Esophagus squamous epithelium (tissue), 5 donors: ENCODE data around the gene PITPNB. TPM values are rescaled to one million over a fixed set of nuclear protein-coding genes. Genes with fewer than 3 reads are reported as not detected.

Experiments used
- DNase-seq: peaks from one replicate; lab custom pipeline; 2025; lab: John Stamatoyannopoulos, UW
- H3K27ac ChIP-seq, 4 donors: fragments of 200-600 bp; sonication (generic); one replicate each; pipeline ENCODE4 v1.5.1; 2016 to 2019; ENCODE audit warnings: mild to moderate bottlenecking in 1 of 4
- H3K27me3 ChIP-seq, 4 donors: fragments of 200-600 bp; sonication (generic); 1 replicate in 3 of 4; 2 replicates in 1 of 4; pipeline versions ENCODE4 v1.5.1 to v1.6.0; 2017 to 2021; ENCODE audit warnings: antibody characterized with exemption in 1 of 4
- H3K36me3 ChIP-seq, 3 donors: fragments of 200-600 bp; sonication (generic); one replicate each; pipeline ENCODE4 v1.5.1; 2016 to 2019
- H3K4me1 ChIP-seq, 3 donors: fragments of 200-600 bp; sonication (generic); one replicate each; pipeline ENCODE4 v1.5.1; 2017 to 2019
- H3K4me3 ChIP-seq, 4 donors: fragments of 200-600 bp; sonication (generic); 1 replicate in 3 of 4; 2 replicates in 1 of 4; pipeline ENCODE4 v1.5.1; 2016 to 2019; ENCODE audit warnings: mild to moderate bottlenecking in 2 of 4, moderate library complexity in 1 of 4
- H3K9me3 ChIP-seq, 3 donors: fragments of 200-600 bp; sonication (generic); one replicate each; pipeline ENCODE4 v1.5.1; 2016 to 2019
- CTCF ChIP-seq, 6 experiments: fragments of 450-650 bp in 4 of 6; fragments of 200-600 bp in 2 of 6; sonication (generic) in 2 of 6; IDR thresholded peaks; one replicate each; pipeline ENCODE4 v1.5.1; 2016 to 2019; ENCODE audit warnings: antibody characterized with exemption in 6 of 6, mild to moderate bottlenecking in 4 of 6, moderate library complexity in 4 of 6
- POLR2A ChIP-seq, 4 donors: fragments of 450-650 bp; IDR thresholded peaks; one replicate each; pipeline ENCODE4 v1.6.1; 2017; ENCODE audit warnings: antibody characterized with exemption in 4 of 4, mild to moderate bottlenecking in 4 of 4, moderate library complexity in 3 of 4
- WGBS, 2 donors: methylation state at CpG; one replicate each; pipeline ENCODE4 v1.1.5; 2018; 5-methylcytosine and 5-hydroxymethylcytosine counted together
- intact Hi-C: fragments of 100-400 bp; cut with DNase I; formaldehyde crosslinking; loops from one replicate; pipeline ENCODE4 v1.15.0; 2022
- small RNA-seq, 4 donors: library from RNA; depleted of rRNA; stranded (forward); fragments of <200 nt; gene quantifications; one replicate each; pipeline ENCODE3, GENCODE V24; 2016
- total RNA-seq, 4 donors: library from RNA; depleted of rRNA; stranded (reverse); fragments of >200 nt; gene quantifications; one replicate each; pipeline ENCODE4 v1.1.0, GENCODE V29; 2016
- donor health status: DM: yes; HTN: yes; CAD: no.

PITPNB gene
- total RNA-seq, 4 donors from 2014 or later = 26.4 to 68.9 (median 46.4) TPM

GRCh38 chr22:27804470-27805297, 114.4 kb downstream of the PITPNB start:
- Histone ChIP-seq H3K4me3 (no peak overlapping the region), H3K4me1 (peaks cover 14 to 45% (median 20%) of the 10 kb centered on the region in 3 donors), H3K27ac (no peak overlapping the region), H3K9me3 (no peaks in the 10 kb centered on the region), H3K36me3 (no peaks in the 10 kb centered on the region), H3K27me3 (peaks cover 0 to 14% (median 0%) of the 10 kb centered on the region in 4 donors)
- TF ChIP-seq POLR2A (IDR thresholded peaks at IDR 0.05) (no peak), CTCF (IDR thresholded peaks at IDR 0.05) (peak in 5 of 6 experiments; percentile 45 to 74 (median 62))
- WGBS, 2 donors = 35 to 43% methylated on average over 18 to 26 of the region's 31 CpGs
- intact Hi-C loops = loop anchor here (10.0 kb wide), 1 partner anchor 400 kb away; no protein-coding TSS in a partner anchor
- no peak for DNase-seq

GRCh38 chr22:27803841-27804415, 115.1 kb downstream of the PITPNB start:
- Histone ChIP-seq H3K27ac (no peak overlapping the region), H3K36me3 (peaks cover 0 to under 1% (median 0%) of the 10 kb centered on the region in 3 donors), H3K4me3 (no peak overlapping the region), H3K4me1 (peaks cover 20 to 47% (median 22%) of the 10 kb centered on the region in 3 donors), H3K9me3 (no peaks in the 10 kb centered on the region), H3K27me3 (peaks cover 0 to 21% (median 0%) of the 10 kb centered on the region in 4 donors)
- TF ChIP-seq POLR2A (IDR thresholded peaks at IDR 0.05) (no peak), CTCF (IDR thresholded peaks at IDR 0.05) (no peak)
- intact Hi-C loops = loop anchor here (10.0 kb wide), 1 partner anchor 399 kb away; no protein-coding TSS in a partner anchor
- 57 to 64% methylated on average over 7 to 9 of the region's 11 CpGs for WGBS, 2 donors
- no peak for DNase-seq

DNA sequence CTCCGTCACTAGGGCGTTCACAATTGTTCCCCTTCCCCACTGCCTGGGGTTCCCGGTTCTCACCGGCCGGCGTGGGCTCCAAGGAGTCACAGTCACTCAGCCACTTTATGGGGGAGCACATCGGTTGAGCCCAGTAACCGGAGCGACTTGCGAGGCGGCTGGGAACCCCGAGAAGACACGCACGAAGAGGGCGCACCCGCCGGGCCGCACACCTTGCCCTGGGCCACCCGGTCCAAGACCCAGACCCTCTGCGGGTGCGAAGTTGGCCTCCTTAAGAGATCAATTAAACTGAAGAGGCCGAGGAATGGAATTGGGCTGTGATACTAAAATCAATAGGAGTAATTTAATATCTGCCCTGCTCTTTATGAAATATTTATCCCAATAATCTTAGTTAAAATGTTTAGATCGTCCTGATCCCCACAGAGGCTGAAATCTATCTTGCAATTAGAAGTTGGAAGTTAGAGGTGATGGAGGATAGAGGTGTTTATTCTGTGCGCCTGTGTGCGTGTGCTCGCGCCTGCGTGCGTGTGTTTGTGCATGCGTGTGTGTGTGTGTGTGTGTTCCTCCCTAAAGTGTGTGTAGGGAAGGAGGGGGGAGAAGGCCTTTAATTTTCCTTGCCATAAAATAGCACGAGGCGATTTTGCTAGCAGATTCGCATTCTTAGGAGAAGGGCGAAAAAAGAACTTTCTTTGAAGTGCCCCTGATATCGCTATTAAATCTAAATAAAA, 116.5 kb downstream of the PITPNB start:
- Histone ChIP-seq H3K27ac (peak overlapping the region; percentile 80 to 89 (median 88)), H3K9me3 (no peaks in the 10 kb centered on the region), H3K36me3 (peaks cover 0 to 15% (median 0%) of the 10 kb centered on the region in 3 donors), H3K4me3 (peak overlapping the region; percentile 68 to 93 (median 84)), H3K4me1 (peaks cover 20 to 61% (median 22%) of the 10 kb centered on the region in 3 donors), H3K27me3 (peaks cover 0 to 21% (median 0%) of the 10 kb centered on the region in 4 donors)
- TF ChIP-seq POLR2A (IDR thresholded peaks at IDR 0.05) = no peak
- no peak for TF ChIP-seq CTCF (IDR thresholded peaks at IDR 0.05)
- 27 to 39% methylated on average over 22 to 25 of the region's 35 CpGs for WGBS, 2 donors
- no peak for DNase-seq
- intact Hi-C loops = loop anchor here (10.0 kb wide), 1 partner anchor 398 kb away; no protein-coding TSS in a partner anchor

Small RNAs within 50 kb of the gene (small RNA-seq; reads per million reads assigned to genes)
- gene MIR3199-1 (0 to 1.3 (median 0.22) reads per million in 4 donors), gene RF02198 (0 reads per million in 4 donors)

Other genes starting within 250 kb of the PITPNB start
- gene MN1, start 117.5 kb downstream of the PITPNB start, total RNA-seq = 1 to 10 TPM; 2.0 to 6.9 (median 3.1) TPM